Measurements from ENCODE around the gene ILDR1.
A peak's percentile ranks its signal among the peaks of the same experiment; 100 is the strongest.
"Not testable (repeated sequence)": the region's sequence is repeated elsewhere in the genome, so short reads cannot be mapped to it uniquely, and the experiment has no call there.

Gene ILDR1

GRCh38 chr3:122021811-122022401 lies at the start of gene ILDR1:
ILDR1 (minus strand) TSS chr3:122022247; CDS start chr3:122022077, 170 bp downstream.
- DNase-seq = no peak

DNA sequence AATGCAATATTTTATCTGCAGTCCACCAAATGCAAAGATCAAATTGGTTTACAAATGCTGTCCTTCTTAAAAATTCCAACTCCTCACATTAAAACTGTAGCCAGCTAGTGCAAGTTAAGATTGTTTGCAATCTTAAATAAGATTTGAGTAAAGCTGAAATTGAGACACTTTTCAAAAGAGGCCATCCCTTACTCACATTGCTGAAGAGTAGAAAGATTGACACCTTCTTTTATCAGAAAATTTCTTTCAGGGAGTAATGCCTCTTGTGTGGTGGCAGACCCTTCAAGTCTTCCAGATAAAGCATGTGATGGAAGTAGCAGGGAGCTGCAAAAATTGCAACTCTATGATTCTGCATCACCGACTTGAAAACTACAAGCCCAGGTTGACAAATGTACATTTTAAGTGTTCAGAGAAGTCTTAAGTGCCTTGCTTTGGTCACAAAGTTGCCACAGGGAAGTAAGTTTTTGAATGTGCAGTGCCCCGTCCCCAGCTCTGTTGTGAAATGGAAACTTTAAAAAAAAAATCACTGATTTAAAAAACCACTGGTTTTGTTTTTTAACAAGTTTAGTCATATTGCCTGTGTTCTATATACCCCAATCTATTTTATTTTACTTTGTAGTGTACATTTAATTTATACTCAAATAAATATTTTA lies 45.7 kb upstream of the ILDR1 start:
- DNase-seq = no peak

GRCh38 chr3:122067214-122067550 lies 45.1 kb upstream of the ILDR1 start:
- DNase-seq = peak in 1 of 2 donors; percentile 63

DNA sequence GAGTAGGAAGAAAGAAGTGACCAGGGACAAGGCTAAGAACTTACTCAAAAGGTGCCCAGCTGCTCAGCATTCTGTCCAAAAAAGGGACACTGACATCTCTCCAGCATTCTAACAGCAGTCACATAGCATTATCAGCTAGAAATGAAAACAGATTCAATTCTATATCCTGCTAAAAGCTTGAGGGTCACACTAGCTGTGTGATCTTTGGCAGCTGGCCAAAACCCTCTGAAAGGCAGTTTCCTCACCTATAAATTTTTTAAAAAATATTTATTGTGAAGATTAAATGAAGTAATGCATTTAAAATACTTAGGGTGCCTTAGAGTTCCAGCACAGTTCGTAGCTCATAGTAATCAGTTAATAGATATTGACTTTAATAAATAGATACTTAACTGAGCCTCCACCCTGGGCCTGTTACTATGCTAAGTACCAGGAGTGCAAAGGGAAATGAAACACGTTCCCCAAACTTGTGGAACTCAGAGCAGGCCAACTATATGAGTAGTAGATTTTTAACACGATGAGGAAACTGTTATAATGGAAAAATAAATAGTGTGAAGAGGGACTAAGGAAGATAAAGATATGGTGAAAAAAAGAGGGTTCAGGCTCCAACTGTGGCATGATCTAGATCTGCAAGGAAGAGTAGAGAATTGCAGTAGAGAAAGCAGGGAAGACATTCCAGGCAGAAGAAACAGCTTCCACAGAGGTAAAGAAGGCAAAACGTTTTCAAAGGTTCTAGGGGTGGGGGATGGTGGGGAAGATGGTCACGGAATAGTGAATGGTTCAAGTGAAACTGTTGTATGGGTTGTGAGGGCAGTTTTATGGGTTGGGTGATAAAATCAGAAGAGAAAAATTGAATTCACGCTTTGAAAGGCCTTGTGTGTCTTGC lies 44.5 kb upstream of the ILDR1 start:
- DNase-seq = no peak

GRCh38 chr3:122064326-122064725 lies 42.3 kb upstream of the ILDR1 start:
- DNase-seq = no peak

DNA sequence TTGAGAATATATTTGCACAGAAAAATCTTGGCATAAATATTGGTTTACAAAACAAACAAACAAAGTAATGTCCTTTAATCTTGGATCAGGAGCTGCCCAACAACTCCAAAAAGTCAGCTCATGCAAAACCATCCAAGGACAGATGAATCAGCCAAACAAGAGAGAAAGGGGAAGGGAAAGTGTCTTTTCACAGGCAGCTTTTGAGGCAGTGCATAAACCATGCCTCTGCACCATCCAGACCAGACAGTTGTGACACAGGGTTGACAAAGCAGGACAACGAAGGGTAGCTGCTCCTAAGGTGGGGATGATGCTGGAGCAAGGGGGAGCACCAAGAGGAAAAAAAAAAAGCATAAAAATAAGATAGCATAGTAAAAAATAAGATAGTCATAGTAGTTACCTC lies 41.9 kb upstream of the ILDR1 start:
- DNase-seq = peak; percentile 68 to 69

- peak; percentile 79 to 88 for DNase-seq
Measured at GRCh38 chr3:122060040-122060698, 38.1 kb upstream of the ILDR1 start.

GRCh38 chr3:122058294-122058693 lies 36.2 kb upstream of the ILDR1 start:
- DNase-seq = no peak

DNA sequence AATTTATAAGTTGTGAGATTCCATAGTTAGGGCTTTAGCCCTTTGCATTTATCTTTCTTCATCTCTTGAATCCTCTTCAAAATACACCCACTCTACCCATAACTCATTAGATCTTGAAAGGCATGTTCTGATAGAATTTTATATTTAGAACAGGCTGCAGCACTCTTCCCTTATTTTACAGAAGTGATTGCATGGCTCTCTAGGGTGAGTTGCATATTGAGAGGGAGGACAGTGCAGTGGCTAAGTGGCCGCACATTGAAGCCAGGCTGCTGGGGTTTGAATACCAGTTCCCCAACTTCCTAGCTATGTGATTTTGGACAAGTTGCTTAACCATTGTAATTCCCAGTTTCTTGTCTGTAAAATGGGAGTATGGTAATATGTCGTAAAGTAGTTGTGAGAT lies 35.6 kb upstream of the ILDR1 start:
- peak in 1 of 2 donors; percentile 57 for DNase-seq

DNA sequence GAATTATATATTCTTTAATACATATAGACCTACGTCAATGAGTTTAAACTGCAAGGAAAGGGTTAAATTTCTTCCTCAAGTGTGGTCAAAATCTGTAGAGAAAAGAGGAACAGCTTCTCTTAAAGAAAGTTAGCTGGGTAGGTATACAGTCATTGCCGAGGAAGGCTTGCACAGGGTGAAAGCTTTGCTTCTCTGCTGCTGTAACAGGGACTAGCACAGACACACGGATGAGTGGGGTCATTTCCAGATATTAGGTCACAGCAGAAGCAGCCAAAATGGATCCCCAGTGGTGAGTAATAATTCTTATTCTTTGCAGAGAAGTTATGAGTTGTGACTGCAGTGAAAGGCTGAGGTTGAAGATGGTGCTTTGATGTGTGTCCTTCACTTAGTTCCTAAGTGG lies 33.2 kb upstream of the ILDR1 start, which contains the start of gene CD86:
Gene CD86, plus strand, starts transcription at position 148 of the 400 bp plus-strand sequence. Its CDS starts 128 bp downstream, at position 276.
- peak; percentile 82 to 87 for DNase-seq

GRCh38 chr3:122052968-122053367 lies 30.9 kb upstream of the ILDR1 start:
- DNase-seq = peak in 1 of 2 donors; percentile 42

GRCh38 chr3:122047773-122048172 lies 25.7 kb upstream of the ILDR1 start:
- not testable (repeated sequence) for DNase-seq

DNA sequence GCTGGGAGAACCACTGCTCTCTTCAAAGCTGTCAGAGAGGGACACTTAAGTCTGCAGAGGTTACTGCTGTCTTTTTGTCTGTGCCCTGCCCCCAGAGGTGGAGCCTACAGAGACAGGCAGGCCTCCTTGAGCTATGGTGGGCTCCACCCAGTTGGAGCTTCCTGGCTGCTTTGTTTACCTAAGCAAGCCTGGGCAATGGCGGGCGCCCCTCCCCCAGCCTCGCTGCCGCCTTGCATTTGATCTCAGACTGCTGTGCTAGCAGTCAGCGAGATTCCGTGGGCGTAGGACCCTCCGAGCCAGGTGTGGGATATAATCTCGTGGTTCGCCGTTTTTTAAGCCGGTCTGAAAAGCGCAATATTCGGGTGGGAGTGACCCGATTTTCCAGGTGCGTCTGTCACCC lies 25.2 kb upstream of the ILDR1 start:
- not testable (repeated sequence) for DNase-seq

GRCh38 chr3:122033023-122033422 lies 11.0 kb upstream of the ILDR1 start:
- peak; percentile 32 to 36 for DNase-seq

DNA sequence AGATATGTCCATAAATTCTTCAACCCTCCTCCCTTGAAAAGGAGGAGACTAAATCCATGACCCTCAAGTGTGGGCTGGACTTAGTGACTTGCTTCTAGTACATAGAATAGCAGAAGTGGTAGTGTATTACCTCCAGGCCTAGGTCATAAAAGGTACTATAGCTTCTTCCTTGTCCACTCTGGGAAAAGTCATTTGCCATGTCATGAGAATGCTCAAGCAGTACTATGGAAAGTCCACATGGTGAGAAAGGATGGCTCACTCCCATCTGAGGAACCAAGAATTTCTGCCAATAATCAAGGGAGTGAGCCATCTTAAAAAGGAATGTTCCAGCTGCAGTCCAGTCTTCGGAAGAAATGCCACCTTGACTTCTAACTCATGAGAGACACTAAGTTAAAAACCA lies 10.5 kb upstream of the ILDR1 start:
- DNase-seq = no peak

GRCh38 chr3:122031123-122031468 lies 9.0 kb upstream of the ILDR1 start:
- no peak for DNase-seq

DNA sequence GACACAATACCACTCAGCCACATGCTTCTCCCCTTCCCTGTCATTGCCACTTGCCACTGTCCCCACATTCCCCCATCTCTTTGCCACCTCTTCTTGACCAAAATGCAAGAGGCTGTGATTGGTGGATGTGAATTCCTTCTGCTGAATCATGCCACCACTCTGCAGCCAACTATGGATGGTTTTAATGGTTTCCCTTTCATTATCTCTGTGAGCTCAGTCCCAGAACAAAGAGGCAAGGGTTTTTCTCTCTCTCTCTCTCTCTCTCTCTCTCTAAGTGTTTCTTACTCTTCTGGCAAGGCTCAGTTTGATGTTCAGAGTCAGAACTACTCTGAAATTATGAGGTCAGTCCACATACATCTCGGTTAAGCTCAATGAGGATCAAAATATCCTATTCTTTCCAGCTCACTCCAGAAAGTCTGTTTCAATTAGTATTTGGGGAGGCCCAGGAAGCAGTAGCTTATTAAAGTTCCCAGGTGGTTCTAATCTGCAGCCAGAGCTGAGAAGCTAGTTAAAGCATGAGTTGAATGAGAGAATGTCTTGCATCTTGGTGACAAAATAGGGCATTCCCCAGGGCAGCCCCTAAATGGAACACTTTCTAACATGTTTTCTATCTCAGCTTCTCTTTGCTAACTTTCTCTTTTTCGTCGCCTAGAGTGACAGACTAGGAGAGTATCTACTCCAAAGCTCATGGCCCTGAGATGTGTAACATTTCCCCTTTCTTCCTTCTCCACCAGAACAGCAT lies 8.5 kb upstream of the ILDR1 start:
- DNase-seq = peak; percentile 29 to 50

- no peak for DNase-seq
Measured at GRCh38 chr3:122025296-122025695, 3.2 kb upstream of the ILDR1 start.

GRCh38 chr3:122024800-122025199 lies 2.8 kb upstream of the ILDR1 start:
- DNase-seq = no peak

DNA sequence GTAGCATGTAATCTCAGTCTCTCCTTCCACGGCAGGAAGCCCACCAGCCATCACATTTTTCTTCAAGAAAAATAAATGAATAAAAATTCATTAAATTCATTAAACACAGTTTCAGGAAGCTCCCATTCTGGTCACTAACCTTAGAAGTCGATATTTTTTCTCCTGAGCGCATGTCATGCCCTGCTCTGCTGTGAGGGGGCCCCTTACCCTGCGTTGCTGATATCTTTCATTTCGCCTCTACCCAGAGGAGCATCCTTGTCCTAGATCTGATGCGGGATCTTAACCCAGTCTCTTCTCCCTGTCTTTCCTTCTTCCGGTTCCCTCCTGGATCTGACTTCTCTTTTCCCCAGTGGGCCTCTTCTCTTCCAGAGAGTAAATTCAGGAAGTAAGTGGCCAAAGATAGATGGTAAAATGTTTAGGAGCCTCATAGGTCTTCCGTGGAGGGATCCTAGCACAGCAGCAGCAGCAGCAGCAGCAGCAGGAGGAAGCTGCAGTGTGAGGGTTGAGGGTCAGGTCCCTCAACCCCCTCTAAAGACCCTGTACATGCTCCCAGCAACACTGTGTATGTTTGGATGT lies 1.4 kb upstream of the ILDR1 start:
- DNase-seq = no peak

DNA sequence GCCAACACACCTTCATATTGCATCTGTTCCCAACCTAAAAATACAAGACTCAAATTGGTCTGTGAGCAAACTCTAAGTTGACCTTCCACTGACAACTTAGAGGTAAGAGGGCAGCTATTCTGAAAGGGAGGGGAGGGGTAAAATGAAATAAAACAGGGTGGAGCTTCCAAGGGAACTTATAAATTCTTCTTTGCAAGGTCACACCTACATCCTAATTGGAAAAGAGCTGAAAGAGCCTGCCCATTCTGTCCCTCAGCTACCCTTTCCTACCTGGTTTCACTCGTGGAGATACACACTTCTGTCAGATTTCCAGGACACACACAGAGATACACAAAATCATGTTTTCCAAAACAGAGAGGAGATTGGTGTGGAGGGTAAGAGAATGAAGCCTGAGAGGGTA lies 1.0 kb downstream of the ILDR1 start:
- no peak for DNase-seq

DNA sequence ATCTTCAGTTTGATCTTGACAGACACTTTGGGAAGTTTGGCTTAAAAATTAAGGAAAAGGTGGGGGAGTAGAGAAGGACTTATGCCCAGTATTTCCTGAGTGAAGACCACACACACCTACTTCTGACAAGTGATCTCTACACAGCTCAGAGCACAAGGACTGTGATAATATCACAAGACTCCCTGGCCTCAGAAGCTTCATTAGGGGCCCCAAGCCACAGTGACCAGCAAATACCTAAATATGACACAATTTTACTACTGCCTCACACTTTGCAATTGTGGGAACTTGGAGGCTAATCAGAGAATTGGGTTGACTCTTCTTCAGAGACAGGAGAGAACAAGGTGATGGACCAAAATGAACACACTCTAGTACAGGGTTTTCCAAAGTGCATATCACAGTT lies 2.6 kb downstream of the ILDR1 start:
- no peak for DNase-seq

Data from inflammatory macrophage treated with lipopolysaccharide for 1 hour (primary cell).